ENCODE data around the gene CTBP1.

GRCh38 chr4:1233641-1234308 lies 15.2 kb downstream of the CTBP1 start:
- TF ChIP-seq POLR2A (IDR thresholded peaks at IDR 0.05; ENCODE audit: low read length) (no peak), GATA1 (IDR thresholded peaks at IDR 0.05; ENCODE audit: low read depth, low read length) (no peak)

All from erythroblast (primary cell).